GM18499 (cell line): ENCODE results near the gene KRAS.

Experiments
- ATAC-seq: cut with Tn5 transposase; IDR thresholded peaks from one replicate; pipeline ENCODE4 v1.9.1; 2021; ENCODE audit warnings: moderate number of reproducible peaks; ENCODE audit not compliant: insufficient read depth, unreplicated experiment

Gene KRAS

GRCh38 chr12:25200703-25201102 lies 50.0 kb downstream of the KRAS start:
- ATAC-seq = no peak

- no peak for ATAC-seq
Observed at GRCh38 chr12:25197608-25198007, 53.1 kb downstream of the KRAS start.

- ATAC-seq = peak; percentile 76
Observed at GRCh38 chr12:25195056-25195971, 55.4 kb downstream of the KRAS start, which contains the start of the genes DNAI7 and ETFRF1. TSS of gene DNAI7 (minus strand) at chr12:25195160. CDS start at chr12:25195078, 82 bp downstream. TSS of gene ETFRF1 (plus strand) at chr12:25195237. CDS start at chr12:25203957, 8,720 bp downstream.

GRCh38 chr12:25194722-25195055 lies 56.0 kb downstream of the KRAS start:
- no peak for ATAC-seq

- ATAC-seq = no peak
Observed at GRCh38 chr12:25194214-25194613, 56.5 kb downstream of the KRAS start.

GRCh38 chr12:25190793-25191192 lies 59.9 kb downstream of the KRAS start:
- no peak for ATAC-seq

GRCh38 chr12:25189656-25190055 lies 61.1 kb downstream of the KRAS start:
- no peak for ATAC-seq

GRCh38 chr12:25187781-25188180 lies 62.9 kb downstream of the KRAS start:
- ATAC-seq = no peak

- ATAC-seq = peak; percentile 54
Observed at GRCh38 chr12:25186788-25187402, 63.8 kb downstream of the KRAS start.

GRCh38 chr12:25186038-25186787 lies 64.5 kb downstream of the KRAS start:
- no peak for ATAC-seq

- ATAC-seq = no peak
Observed at GRCh38 chr12:25184132-25184531, 66.6 kb downstream of the KRAS start.

GRCh38 chr12:25182765-25183164 lies 68.0 kb downstream of the KRAS start:
- ATAC-seq = no peak

- ATAC-seq = no peak
Observed at GRCh38 chr12:25162866-25163265, 87.9 kb downstream of the KRAS start.

GRCh38 chr12:25156061-25156460 lies 94.7 kb downstream of the KRAS start:
- ATAC-seq = no peak

GRCh38 chr12:25155022-25155576 lies 95.6 kb downstream of the KRAS start:
- peak; percentile 40 for ATAC-seq
